Measurements from ENCODE around the gene SMAD6. TPM values are rescaled to one million over a fixed set of nuclear protein-coding genes. Genes with fewer than 3 reads are reported as not detected.

Gene SMAD6
- total RNA-seq, 4 donors from 2014 or later: 59.3 to 118 (median 62.3) TPM

DNA sequence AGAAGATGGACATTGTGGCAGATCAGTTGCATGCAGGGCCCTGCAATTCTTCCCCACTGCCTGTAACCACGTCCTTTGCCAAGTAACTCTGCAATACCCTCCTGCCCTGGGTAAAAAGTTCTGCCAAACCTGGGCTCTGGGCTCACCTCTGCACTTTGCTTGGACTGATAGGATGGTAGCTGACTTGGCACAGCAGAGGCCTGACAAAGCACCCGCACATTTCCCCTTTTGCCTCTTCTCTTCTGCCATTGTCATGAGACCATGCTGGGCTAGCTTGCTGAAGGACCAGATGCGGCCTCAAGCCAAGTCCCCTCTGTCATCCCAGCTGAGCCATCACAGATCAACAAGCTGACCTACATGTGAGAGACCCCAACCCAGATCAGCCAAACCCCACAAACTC, 122.4 kb downstream of the SMAD6 start:
- H3K27ac ChIP-seq: no peak overlapping the region
- H3K4me3 ChIP-seq (replicated peaks in 1 of 3): no peak overlapping the region
- H3K4me1 ChIP-seq: no peaks in the 10 kb centered on the region
- TF ChIP-seq, protein P1, sequence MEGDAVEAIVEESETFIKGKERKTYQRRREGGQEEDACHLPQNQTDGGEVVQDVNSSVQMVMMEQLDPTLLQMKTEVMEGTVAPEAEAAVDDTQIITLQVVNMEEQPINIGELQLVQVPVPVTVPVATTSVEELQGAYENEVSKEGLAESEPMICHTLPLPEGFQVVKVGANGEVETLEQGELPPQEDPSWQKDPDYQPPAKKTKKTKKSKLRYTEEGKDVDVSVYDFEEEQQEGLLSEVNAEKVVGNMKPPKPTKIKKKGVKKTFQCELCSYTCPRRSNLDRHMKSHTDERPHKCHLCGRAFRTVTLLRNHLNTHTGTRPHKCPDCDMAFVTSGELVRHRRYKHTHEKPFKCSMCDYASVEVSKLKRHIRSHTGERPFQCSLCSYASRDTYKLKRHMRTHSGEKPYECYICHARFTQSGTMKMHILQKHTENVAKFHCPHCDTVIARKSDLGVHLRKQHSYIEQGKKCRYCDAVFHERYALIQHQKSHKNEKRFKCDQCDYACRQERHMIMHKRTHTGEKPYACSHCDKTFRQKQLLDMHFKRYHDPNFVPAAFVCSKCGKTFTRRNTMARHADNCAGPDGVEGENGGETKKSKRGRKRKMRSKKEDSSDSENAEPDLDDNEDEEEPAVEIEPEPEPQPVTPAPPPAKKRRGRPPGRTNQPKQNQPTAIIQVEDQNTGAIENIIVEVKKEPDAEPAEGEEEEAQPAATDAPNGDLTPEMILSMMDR (IDR thresholded peaks at IDR 0.05): no peak
- TF ChIP-seq POLR2A (IDR thresholded peaks at IDR 0.05): no peak
- DNase-seq: no peak
- no peaks in the 10 kb centered on the region for H3K27me3 ChIP-seq
- H3K9me3 ChIP-seq: no peaks in the 10 kb centered on the region
- H3K36me3 ChIP-seq: no peaks in the 10 kb centered on the region
- intact Hi-C loops (cut with DNase I): no loop called here
- 93 to 96% methylated on average over 3 of the region's 3 CpGs for WGBS, 2 donors

DNA sequence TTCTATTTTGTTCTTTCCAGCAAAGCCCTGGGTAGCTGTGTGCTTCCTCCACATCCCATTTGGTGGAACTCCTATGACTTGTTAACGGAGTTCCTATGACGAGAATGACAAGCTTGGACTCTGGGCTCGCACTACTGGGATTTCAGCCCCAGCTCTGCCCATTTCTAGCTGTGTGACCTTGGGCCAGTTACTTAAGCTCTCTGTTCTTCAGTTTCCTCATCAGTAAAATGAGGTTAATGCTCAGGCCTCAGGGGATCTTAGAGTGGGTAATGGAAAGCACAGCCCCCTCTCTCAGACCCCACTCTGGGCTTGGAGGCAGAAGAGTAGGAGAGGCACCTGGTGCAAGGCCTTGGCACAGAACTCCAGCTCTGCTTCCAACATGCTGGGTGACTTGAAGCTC, 123.1 kb downstream of the SMAD6 start:
- Histone ChIP-seq H3K36me3 (no peaks in the 10 kb centered on the region), H3K27me3 (no peaks in the 10 kb centered on the region), H3K4me3 (replicated peaks in 1 of 3) (no peak overlapping the region), H3K27ac (no peak overlapping the region), H3K9me3 (no peaks in the 10 kb centered on the region), H3K4me1 (no peaks in the 10 kb centered on the region)
- TF ChIP-seq POLR2A (IDR thresholded peaks at IDR 0.05): no peak
- TF ChIP-seq, protein P1 (IDR thresholded peaks at IDR 0.05): no peak
- DNase-seq: no peak
- WGBS, 2 donors: 94 to 97% methylated on average over 3 of the region's 3 CpGs
- intact Hi-C loops (cut with DNase I): no loop called here

DNA sequence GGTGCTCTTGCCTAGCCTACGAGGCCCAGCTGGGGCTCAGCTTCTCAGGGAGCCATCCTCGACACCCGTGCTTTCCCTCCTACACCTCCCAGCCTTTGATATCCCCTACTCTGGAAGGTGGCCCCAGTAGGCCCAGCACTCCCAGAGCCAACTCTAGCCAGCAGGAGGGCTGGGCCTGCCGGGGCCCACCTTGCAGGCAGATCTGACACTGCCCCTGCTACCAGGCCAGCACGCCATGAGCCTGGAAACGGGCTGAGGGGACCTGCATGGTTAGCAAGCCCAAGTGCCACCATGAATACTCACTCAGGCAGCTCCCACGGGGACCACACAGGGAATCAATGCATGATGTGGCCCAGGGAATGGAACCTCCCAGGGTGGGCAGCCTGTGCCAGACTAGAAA, 123.7 kb downstream of the SMAD6 start:
- Histone ChIP-seq H3K4me1 (no peaks in the 10 kb centered on the region), H3K27me3 (no peaks in the 10 kb centered on the region), H3K9me3 (no peaks in the 10 kb centered on the region), H3K27ac (no peak overlapping the region), H3K4me3 (replicated peaks in 1 of 3) (no peak overlapping the region), H3K36me3 (no peaks in the 10 kb centered on the region)
- 83 to 88% methylated on average over 4 to 6 of the region's 7 CpGs for WGBS, 2 donors
- TF ChIP-seq, protein P1 (IDR thresholded peaks at IDR 0.05): no peak
- no peak for TF ChIP-seq POLR2A (IDR thresholded peaks at IDR 0.05)
- intact Hi-C loops (cut with DNase I): no loop called here
- DNase-seq: no peak

DNA sequence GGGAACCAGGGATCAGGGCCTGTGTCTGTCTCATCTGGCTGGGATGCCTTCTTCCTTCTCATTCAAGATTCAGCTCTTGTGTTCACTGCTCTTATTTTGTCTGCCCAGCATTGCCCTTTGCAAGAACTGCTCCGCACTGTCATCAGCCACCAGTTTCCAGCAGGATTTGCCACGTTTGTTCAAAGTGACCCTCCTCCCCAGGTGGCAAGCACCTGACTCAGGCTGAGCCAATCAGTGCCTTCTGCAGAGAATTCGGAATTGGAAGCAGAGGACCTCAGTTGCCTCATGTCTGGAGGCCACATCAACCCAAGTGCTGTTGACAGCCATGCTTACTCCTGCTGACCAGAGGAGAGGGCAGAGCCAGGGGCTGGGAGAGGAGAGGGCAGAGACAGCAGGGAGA, 124.5 kb downstream of the SMAD6 start:
- intact Hi-C loops (cut with DNase I): no loop called here
- Histone ChIP-seq H3K9me3 (no peaks in the 10 kb centered on the region), H3K4me1 (no peaks in the 10 kb centered on the region), H3K36me3 (no peaks in the 10 kb centered on the region), H3K27ac (no peak overlapping the region), H3K27me3 (no peaks in the 10 kb centered on the region), H3K4me3 (replicated peaks in 1 of 3) (no peak overlapping the region)
- 84 to 94% methylated on average over 3 of the region's 3 CpGs for WGBS, 2 donors
- TF ChIP-seq POLR2A (IDR thresholded peaks at IDR 0.05): no peak
- TF ChIP-seq, protein P1 (IDR thresholded peaks at IDR 0.05): no peak
- no peak for DNase-seq

DNA sequence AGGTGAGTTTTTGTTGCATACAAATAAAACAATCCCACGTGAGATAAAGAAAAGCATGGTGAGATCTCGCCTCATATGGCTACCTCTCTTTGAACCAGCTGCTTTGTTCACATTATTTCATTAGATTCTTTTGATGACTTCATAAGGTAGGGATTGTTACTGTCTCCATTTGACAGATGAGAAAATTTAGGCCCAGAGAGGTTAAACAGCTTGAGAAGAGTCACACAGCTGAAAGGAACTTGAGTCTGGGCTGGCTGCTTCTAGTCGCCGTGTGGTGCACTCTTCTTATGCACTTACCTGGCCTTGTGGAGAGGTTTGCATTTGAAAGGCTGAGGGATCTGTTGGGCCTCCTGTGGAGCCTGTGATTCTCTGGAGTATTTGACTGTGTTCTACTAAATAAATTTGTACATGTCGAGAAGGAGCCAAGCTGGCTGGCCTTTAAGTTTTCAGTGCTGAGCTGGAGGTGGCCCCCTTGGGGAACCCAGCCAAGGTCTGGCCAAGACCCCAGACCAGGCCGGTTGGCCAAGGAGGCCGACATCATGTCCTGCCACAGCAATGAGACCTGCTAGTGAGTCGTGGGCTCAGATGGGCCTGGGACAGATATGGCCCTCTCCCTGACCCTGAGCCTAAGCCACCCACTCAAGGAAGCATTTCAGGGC, 125.1 kb downstream of the SMAD6 start:
- 87 to 91% methylated on average over 8 of the region's 8 CpGs for WGBS, 2 donors
- Histone ChIP-seq H3K4me1 (no peaks in the 10 kb centered on the region), H3K9me3 (no peaks in the 10 kb centered on the region), H3K27ac (no peak overlapping the region), H3K27me3 (no peaks in the 10 kb centered on the region), H3K36me3 (no peaks in the 10 kb centered on the region), H3K4me3 (replicated peaks in 1 of 3) (no peak overlapping the region)
- intact Hi-C loops (cut with DNase I): no loop called here
- DNase-seq: no peak
- TF ChIP-seq POLR2A (IDR thresholded peaks at IDR 0.05): no peak
- TF ChIP-seq, protein P1 (IDR thresholded peaks at IDR 0.05): no peak
